CD14-positive monocyte (primary cell): Measurements from ENCODE around the gene ISG20. TPM values are rescaled to one million over a fixed set of nuclear protein-coding genes. Genes with fewer than 3 reads are reported as not detected.

Experiments
- DNase-seq, 3 donors: peaks; one replicate each; pipeline ENCODE4 v3.0.0-alpha.2; 2011 to 2022
- H2AFZ ChIP-seq: 2 replicates; pipeline ENCODE4 v1.6.0; 2012; ENCODE audit warnings: mild to moderate bottlenecking, low read depth, low read length, inconsistent platforms; ENCODE audit not compliant: insufficient read depth, poor library complexity, severe bottlenecking
- H3K27ac ChIP-seq, 2 donors: 1 replicate in 1 of 2; 2 replicates in 1 of 2; pipeline ENCODE4 v1.5.1; 2012 to 2013; ENCODE audit warnings: low read length in 2 of 2, control low read depth in 1 of 2, inconsistent platforms in 1 of 2, low read depth in 1 of 2, mild to moderate bottlenecking in 1 of 2
- H3K27me3 ChIP-seq, 2 donors: one replicate each; pipeline versions ENCODE4 v1.6.0 to v1.6.1; 2011 to 2013; ENCODE audit warnings: low read length in 2 of 2; ENCODE audit not compliant: control insufficient read depth in 2 of 2, insufficient read depth in 2 of 2
- H3K36me3 ChIP-seq, 2 donors: replicated peaks in 1 of 2; 1 replicate in 1 of 2; 2 replicates in 1 of 2; pipeline versions ENCODE4 v1.5.1 to v1.6.1; 2012 to 2013; ENCODE audit warnings: low read length in 2 of 2, control low read depth in 1 of 2, inconsistent platforms in 1 of 2, mild to moderate bottlenecking in 1 of 2; ENCODE audit not compliant: insufficient read depth in 2 of 2, control insufficient read depth in 1 of 2
- H3K4me1 ChIP-seq, 2 donors: 1 replicate in 1 of 2; 2 replicates in 1 of 2; pipeline versions ENCODE4 v1.5.1 to v1.6.1; 2012 to 2013; ENCODE audit warnings: low read length in 2 of 2, control low read depth in 1 of 2, inconsistent platforms in 1 of 2, mild to moderate bottlenecking in 1 of 2, moderate library complexity in 1 of 2; ENCODE audit not compliant: insufficient read depth in 2 of 2, control insufficient read depth in 1 of 2
- H3K4me2 ChIP-seq: replicated peaks from 2 replicates; pipeline ENCODE3; 2012; ENCODE audit warnings: low read length, moderate library complexity, mild to moderate bottlenecking; ENCODE audit not compliant: poor library complexity, severe bottlenecking; ENCODE audit errors: extremely low read depth
- H3K4me3 ChIP-seq, 3 experiments: fragments of 200-600 bp in 1 of 3; sonication (generic) in 1 of 3; replicated peaks in 1 of 3; 1 replicate in 2 of 3; 2 replicates in 1 of 3; pipeline ENCODE4 v1.5.1; 2011 to 2013; ENCODE audit warnings: low read length in 3 of 3, mild to moderate bottlenecking in 3 of 3, control low read depth in 2 of 3, low read depth in 2 of 3, inconsistent platforms in 1 of 3, moderate library complexity in 1 of 3
- H3K79me2 ChIP-seq: 2 replicates; pipeline ENCODE4 v1.6.0; 2012; ENCODE audit warnings: mild to moderate bottlenecking, control low read depth, inconsistent platforms, low read length, moderate library complexity; ENCODE audit not compliant: insufficient read depth
- H3K9ac ChIP-seq: 2 replicates; pipeline ENCODE4 v1.6.0; 2017; ENCODE audit warnings: low read length, mild to moderate bottlenecking; ENCODE audit not compliant: insufficient read depth, poor library complexity, severe bottlenecking
- H3K9me3 ChIP-seq, 2 donors: replicated peaks in 1 of 2; 1 replicate in 1 of 2; 2 replicates in 1 of 2; pipeline versions ENCODE4 v1.5.1 to v1.6.1; 2012 to 2013; ENCODE audit warnings: low read length in 2 of 2, control low read depth in 1 of 2; ENCODE audit not compliant: control insufficient read depth in 1 of 2, insufficient read depth in 1 of 2
- H4K20me1 ChIP-seq: 2 replicates; pipeline ENCODE4 v1.6.0; 2012; ENCODE audit warnings: mild to moderate bottlenecking, low read length, control low read depth, moderate library complexity; ENCODE audit not compliant: insufficient read depth
- H3K27ac Mint-ChIP-seq, 7 donors: one replicate each; pipeline ENCODE4 v1.8.0; 2020; ENCODE audit warnings: mild to moderate bottlenecking in 7 of 7, mixed read lengths in 7 of 7, moderate library complexity in 6 of 7, inconsistent platforms in 2 of 7
- H3K27me3 Mint-ChIP-seq, 3 donors: one replicate each; pipeline ENCODE4 v1.8.0; 2021 to 2022; ENCODE audit warnings: low read depth in 3 of 3, mild to moderate bottlenecking in 3 of 3, mixed read lengths in 3 of 3, moderate library complexity in 3 of 3, inconsistent platforms in 1 of 3
- H3K36me3 Mint-ChIP-seq, 2 donors: one replicate each; pipeline ENCODE4 v1.8.0; 2020; ENCODE audit warnings: mixed read lengths in 2 of 2, inconsistent platforms in 1 of 2, mild to moderate bottlenecking in 1 of 2
- H3K4me1 Mint-ChIP-seq: one replicate; pipeline ENCODE4 v1.8.0; 2020; ENCODE audit warnings: mild to moderate bottlenecking, mixed read lengths
- H3K4me3 Mint-ChIP-seq, 2 donors: one replicate each; pipeline ENCODE4 v1.8.0; 2020; ENCODE audit warnings: mild to moderate bottlenecking in 2 of 2, mixed read lengths in 2 of 2, moderate library complexity in 1 of 2
- H3K9me3 Mint-ChIP-seq, 7 donors: one replicate each; pipeline ENCODE4 v1.8.0; 2020 to 2022; ENCODE audit warnings: mixed read lengths in 7 of 7, mild to moderate bottlenecking in 6 of 7, moderate library complexity in 6 of 7, inconsistent platforms in 2 of 7
- CTCF ChIP-seq: fragments of 200-600 bp; IDR thresholded peaks from one replicate; pipeline ENCODE4 v1.8.0; 2022; ENCODE audit warnings: antibody characterized with exemption, mild to moderate bottlenecking
- WGBS: methylation state at CpG from one replicate; pipeline ENCODE4 v1.1.5; 2013; ENCODE audit warnings: missing lambda C conversion rate; ENCODE audit not compliant: insufficient coverage; 5-methylcytosine and 5-hydroxymethylcytosine counted together
- intact Hi-C, 2 donors: fragments of 100-400 bp; cut with micrococcal nuclease; formaldehyde crosslinking; loops; one replicate each; pipeline versions ENCODE4 v1.15.0 to v1.15.1; 2023
- polyA plus RNA-seq, 3 donors: library from polyadenylated mRNA; depleted of rRNA in 1 of 3; unstranded in 2 of 3; stranded (reverse) in 1 of 3; fragments of 300-500 nt in 2 of 3; fragments of >200 nt in 1 of 3; fragmentation: Illumina TruSeq in 2 of 3; gene quantifications; 1 replicate in 2 of 3; 2 replicates in 1 of 3; pipeline ENCODE4 v1.2.3, GENCODE V29; 2012 to 2021

Gene ISG20
- polyA plus RNA-seq, 3 donors = 15.6 to 29.3 (median 25.1) TPM

- Histone ChIP-seq H3K4me1 (peaks cover 50 to 55% of the 10 kb centered on the region in 2 donors), H3K4me2 (no peak overlapping the region), H3K4me3 (no peak overlapping the region), H3K27ac (peak overlapping the region in 1 of 2 donors; percentile 92), H3K27me3 (no peaks in the 10 kb centered on the region), H3K36me3 (no peaks in the 10 kb centered on the region), H2AFZ (no peak overlapping the region), H3K79me2 (no peaks in the 10 kb centered on the region), H3K9ac (no peak overlapping the region), H4K20me1 (no peaks in the 10 kb centered on the region), H3K9me3 (no peaks in the 10 kb centered on the region)
- intact Hi-C loops = no loop called here
- no peak for DNase-seq
- peak overlapping the region; percentile 95 to 99 (median 96) for H3K27ac Mint-ChIP-seq
- H3K9me3 Mint-ChIP-seq = peaks cover 0 to under 1% (median 0%) of the 10 kb centered on the region in 7 donors
- H3K4me3 Mint-ChIP-seq = peak overlapping the region in 1 of 2 donors; percentile 3
- WGBS = 87% methylated on average over 6 of the region's 7 CpGs
- H3K27me3 Mint-ChIP-seq = peaks cover 0 to 3% (median 2%) of the 10 kb centered on the region in 3 donors
- H3K36me3 Mint-ChIP-seq = peaks cover 4 to 13% of the 10 kb centered on the region in 2 donors
- no peak for TF ChIP-seq CTCF
- H3K4me1 Mint-ChIP-seq = peaks cover 57% of the 10 kb centered on the region
These were observed 1.4 kb upstream of the ISG20 start for GRCh38 chr15:88637436-88637835.

- Histone ChIP-seq H3K27me3 (no peaks in the 10 kb centered on the region), H3K27ac (peak overlapping the region; percentile 92), H3K36me3 (no peaks in the 10 kb centered on the region), H3K9ac (peak overlapping the region; percentile 63), H3K4me2 (peak overlapping the region; percentile 82), H3K4me1 (peaks cover 45 to 49% of the 10 kb centered on the region in 2 donors), H2AFZ (peak overlapping the region; percentile 58), H4K20me1 (no peaks in the 10 kb centered on the region), H3K4me3 (peak overlapping the region; percentile 40 to 81 (median 52)), H3K9me3 (no peaks in the 10 kb centered on the region), H3K79me2 (no peaks in the 10 kb centered on the region)
- Mint-ChIP-seq H3K27me3 (peaks cover 0 to 3% (median 2%) of the 10 kb centered on the region in 3 donors), H3K4me3 (peak overlapping the region; percentile 82 to 90), H3K9me3 (no peaks in the 10 kb centered on the region), H3K27ac (peak overlapping the region; percentile 95 to 99 (median 96)), H3K36me3 (peaks cover 3 to 13% of the 10 kb centered on the region in 2 donors), H3K4me1 (peaks cover 52% of the 10 kb centered on the region)
- intact Hi-C loops = no loop called here
- 36% methylated on average over 4 of the region's 7 CpGs for WGBS
- no peak for TF ChIP-seq CTCF
- DNase-seq = no peak
These were observed 783 bp upstream of the ISG20 start for GRCh38 chr15:88637841-88638625.
